Measurements from ENCODE around the gene PIP4K2A. TPM values are rescaled to one million over a fixed set of nuclear protein-coding genes. Genes with fewer than 3 reads are reported as not detected.

The PIP4K2A gene
- total and polyA plus RNA-seq, 2 donors, result 23.8 to 60.4 TPM

GRCh38 chr10:22637491-22637890, 76.9 kb downstream of the PIP4K2A start:
- Histone ChIP-seq H3K9me3 (ENCODE audit: control insufficient read depth in 2 of 2, insufficient read depth in 1 of 2, low read length in 1 of 2) (no peaks in the 10 kb centered on the region), H3K4me3 (ENCODE audit: low read length in 2 of 2) (no peak overlapping the region), H3K27ac (ENCODE audit: low read depth in 1 of 2, low read length in 1 of 2) (no peak overlapping the region), H3K27me3 (ENCODE audit: control insufficient read depth in 2 of 2, insufficient read depth in 1 of 2, low read length in 1 of 2) (no peaks in the 10 kb centered on the region), H3K4me1 (ENCODE audit: control insufficient read depth in 2 of 2, insufficient read depth in 2 of 2, low read length in 2 of 2) (peaks cover 3 to 8% of the 10 kb centered on the region in 2 donors), H3K36me3 (ENCODE audit: control insufficient read depth in 2 of 2, insufficient read depth in 2 of 2, low read length in 1 of 2) (peaks cover 0 to 3% of the 10 kb centered on the region in 2 donors)
- WGBS, result 44% methylated on average over 4 of the region's 4 CpGs
- DNase-seq (ENCODE audit: low read depth in 6 of 9, low spot score in 9 of 9), result no peak

GRCh38 chr10:22635650-22636049, 78.7 kb downstream of the PIP4K2A start:
- WGBS, result 89% methylated on average over 10 of the region's 10 CpGs
- Histone ChIP-seq H3K4me3 (ENCODE audit: low read length in 2 of 2) (no peak overlapping the region), H3K4me1 (ENCODE audit: control insufficient read depth in 2 of 2, insufficient read depth in 2 of 2, low read length in 2 of 2) (peaks cover 7 to 15% of the 10 kb centered on the region in 2 donors), H3K36me3 (ENCODE audit: control insufficient read depth in 2 of 2, insufficient read depth in 2 of 2, low read length in 1 of 2) (peaks cover 0 to 3% of the 10 kb centered on the region in 2 donors), H3K27ac (ENCODE audit: low read depth in 1 of 2, low read length in 1 of 2) (no peak overlapping the region), H3K9me3 (ENCODE audit: control insufficient read depth in 2 of 2, insufficient read depth in 1 of 2, low read length in 1 of 2) (no peaks in the 10 kb centered on the region), H3K27me3 (ENCODE audit: control insufficient read depth in 2 of 2, insufficient read depth in 1 of 2, low read length in 1 of 2) (no peaks in the 10 kb centered on the region)
- no peak for DNase-seq (ENCODE audit: low read depth in 6 of 9, low spot score in 9 of 9)

- Histone ChIP-seq H3K36me3 (ENCODE audit: control insufficient read depth in 2 of 2, insufficient read depth in 2 of 2, low read length in 1 of 2) (peaks cover 0 to 3% of the 10 kb centered on the region in 2 donors), H3K27ac (ENCODE audit: low read depth in 1 of 2, low read length in 1 of 2) (no peak overlapping the region), H3K4me3 (ENCODE audit: low read length in 2 of 2) (no peak overlapping the region), H3K9me3 (ENCODE audit: control insufficient read depth in 2 of 2, insufficient read depth in 1 of 2, low read length in 1 of 2) (no peaks in the 10 kb centered on the region), H3K4me1 (ENCODE audit: control insufficient read depth in 2 of 2, insufficient read depth in 2 of 2, low read length in 2 of 2) (peaks cover 7 to 18% of the 10 kb centered on the region in 2 donors), H3K27me3 (ENCODE audit: control insufficient read depth in 2 of 2, insufficient read depth in 1 of 2, low read length in 1 of 2) (no peaks in the 10 kb centered on the region)
- DNase-seq (ENCODE audit: low read depth in 6 of 9, low spot score in 9 of 9), result no peak
- 96% methylated on average over 4 of the region's 4 CpGs for WGBS
Observed at GRCh38 chr10:22634606-22635459, 79.5 kb downstream of the PIP4K2A start.

GRCh38 chr10:22634093-22634492, 80.3 kb downstream of the PIP4K2A start:
- WGBS, result 89% methylated on average over 5 of the region's 5 CpGs
- Histone ChIP-seq H3K4me1 (ENCODE audit: control insufficient read depth in 2 of 2, insufficient read depth in 2 of 2, low read length in 2 of 2) (peaks cover 7 to 19% of the 10 kb centered on the region in 2 donors), H3K27me3 (ENCODE audit: control insufficient read depth in 2 of 2, insufficient read depth in 1 of 2, low read length in 1 of 2) (no peaks in the 10 kb centered on the region), H3K9me3 (ENCODE audit: control insufficient read depth in 2 of 2, insufficient read depth in 1 of 2, low read length in 1 of 2) (no peaks in the 10 kb centered on the region), H3K4me3 (ENCODE audit: low read length in 2 of 2) (no peak overlapping the region), H3K27ac (ENCODE audit: low read depth in 1 of 2, low read length in 1 of 2) (no peak overlapping the region), H3K36me3 (ENCODE audit: control insufficient read depth in 2 of 2, insufficient read depth in 2 of 2, low read length in 1 of 2) (peaks cover 0 to 3% of the 10 kb centered on the region in 2 donors)
- DNase-seq (ENCODE audit: low read depth in 6 of 9, low spot score in 9 of 9), result no peak

GRCh38 chr10:22633528-22633927, 80.8 kb downstream of the PIP4K2A start:
- Histone ChIP-seq H3K4me1 (ENCODE audit: control insufficient read depth in 2 of 2, insufficient read depth in 2 of 2, low read length in 2 of 2) (peaks cover 10 to 23% of the 10 kb centered on the region in 2 donors), H3K27me3 (ENCODE audit: control insufficient read depth in 2 of 2, insufficient read depth in 1 of 2, low read length in 1 of 2) (no peaks in the 10 kb centered on the region), H3K9me3 (ENCODE audit: control insufficient read depth in 2 of 2, insufficient read depth in 1 of 2, low read length in 1 of 2) (no peaks in the 10 kb centered on the region), H3K27ac (ENCODE audit: low read depth in 1 of 2, low read length in 1 of 2) (no peak overlapping the region), H3K4me3 (ENCODE audit: low read length in 2 of 2) (no peak overlapping the region), H3K36me3 (ENCODE audit: control insufficient read depth in 2 of 2, insufficient read depth in 2 of 2, low read length in 1 of 2) (peaks cover 0 to 3% of the 10 kb centered on the region in 2 donors)
- DNase-seq (ENCODE audit: low read depth in 6 of 9, low spot score in 9 of 9), result no peak
- 98% methylated on average over 11 of the region's 11 CpGs for WGBS

- no peak overlapping the region for H3K4me3 ChIP-seq (ENCODE audit: low read length in 2 of 2)
- no peaks in the 10 kb centered on the region for H3K9me3 ChIP-seq (ENCODE audit: control insufficient read depth in 2 of 2, insufficient read depth in 1 of 2, low read length in 1 of 2)
- no peak for DNase-seq (ENCODE audit: low read depth in 6 of 9, low spot score in 9 of 9)
- peaks cover 0 to 3% of the 10 kb centered on the region in 2 donors for H3K36me3 ChIP-seq (ENCODE audit: control insufficient read depth in 2 of 2, insufficient read depth in 2 of 2, low read length in 1 of 2)
- peaks cover 12 to 25% of the 10 kb centered on the region in 2 donors for H3K4me1 ChIP-seq (ENCODE audit: control insufficient read depth in 2 of 2, insufficient read depth in 2 of 2, low read length in 2 of 2)
- no peaks in the 10 kb centered on the region for H3K27me3 ChIP-seq (ENCODE audit: control insufficient read depth in 2 of 2, insufficient read depth in 1 of 2, low read length in 1 of 2)
- 96% methylated on average over 4 of the region's 4 CpGs for WGBS
- no peak overlapping the region for H3K27ac ChIP-seq (ENCODE audit: low read depth in 1 of 2, low read length in 1 of 2)
Observed at GRCh38 chr10:22633106-22633505, 81.3 kb downstream of the PIP4K2A start.

GRCh38 chr10:22631646-22632278, 82.6 kb downstream of the PIP4K2A start:
- H3K4me1 ChIP-seq (ENCODE audit: control insufficient read depth in 2 of 2, insufficient read depth in 2 of 2, low read length in 2 of 2), result peaks cover 12 to 18% of the 10 kb centered on the region in 2 donors
- peaks cover 0 to 3% of the 10 kb centered on the region in 2 donors for H3K36me3 ChIP-seq (ENCODE audit: control insufficient read depth in 2 of 2, insufficient read depth in 2 of 2, low read length in 1 of 2)
- 98% methylated on average over 10 of the region's 10 CpGs for WGBS
- H3K9me3 ChIP-seq (ENCODE audit: control insufficient read depth in 2 of 2, insufficient read depth in 1 of 2, low read length in 1 of 2), result no peaks in the 10 kb centered on the region
- DNase-seq (ENCODE audit: low read depth in 6 of 9, low spot score in 9 of 9), result no peak
- H3K27me3 ChIP-seq (ENCODE audit: control insufficient read depth in 2 of 2, insufficient read depth in 1 of 2, low read length in 1 of 2), result no peaks in the 10 kb centered on the region
- H3K27ac ChIP-seq (ENCODE audit: low read depth in 1 of 2, low read length in 1 of 2), result no peak overlapping the region
- H3K4me3 ChIP-seq (ENCODE audit: low read length in 2 of 2), result no peak overlapping the region

- no peaks in the 10 kb centered on the region for H3K27me3 ChIP-seq (ENCODE audit: control insufficient read depth in 2 of 2, insufficient read depth in 1 of 2, low read length in 1 of 2)
- no peaks in the 10 kb centered on the region for H3K9me3 ChIP-seq (ENCODE audit: control insufficient read depth in 2 of 2, insufficient read depth in 1 of 2, low read length in 1 of 2)
- no peak overlapping the region for H3K4me3 ChIP-seq (ENCODE audit: low read length in 2 of 2)
- no peak for DNase-seq (ENCODE audit: low read depth in 6 of 9, low spot score in 9 of 9)
- peak overlapping the region; percentile 46 to 49 for H3K27ac ChIP-seq (ENCODE audit: low read depth in 1 of 2, low read length in 1 of 2)
- H3K36me3 ChIP-seq (ENCODE audit: control insufficient read depth in 2 of 2, insufficient read depth in 2 of 2, low read length in 1 of 2), result peaks cover 0 to 1% of the 10 kb centered on the region in 2 donors
- H3K4me1 ChIP-seq (ENCODE audit: control insufficient read depth in 2 of 2, insufficient read depth in 2 of 2, low read length in 2 of 2), result peaks cover 12 to 18% of the 10 kb centered on the region in 2 donors
- WGBS, result 97% methylated on average over 3 of the region's 3 CpGs
Observed at GRCh38 chr10:22631185-22631584, 83.2 kb downstream of the PIP4K2A start.
